LNCAP (cell line): Measurements from ENCODE around the gene WDR19.

Source experiments
- TF ChIP-seq, protein P1 (sequence below): fragments of 450-650 bp; IDR thresholded peaks from 2 replicates; pipeline ENCODE4 v1.5.1; 2017; ENCODE audit warnings: mild to moderate bottlenecking

The WDR19 gene

DNA sequence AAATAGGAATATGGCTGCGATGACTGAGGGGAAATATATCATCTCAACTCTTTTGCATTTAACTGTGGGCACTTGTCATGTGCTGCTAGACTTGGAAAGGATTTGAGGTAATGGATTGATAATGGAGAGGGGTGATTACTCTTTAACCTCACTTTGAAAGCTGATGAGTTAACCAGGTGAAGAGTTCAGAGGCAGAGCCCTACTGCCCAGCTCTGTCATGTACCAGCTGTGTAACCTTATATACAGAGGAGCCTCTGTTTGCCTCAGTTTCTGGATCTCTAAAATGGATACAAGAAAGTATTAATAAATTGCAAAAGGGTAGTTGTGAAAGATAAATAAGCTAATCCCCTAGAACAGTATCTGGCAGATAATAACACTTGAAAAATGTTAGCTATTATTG lies 51.5 kb downstream of the WDR19 start:
- TF ChIP-seq, protein P1, sequence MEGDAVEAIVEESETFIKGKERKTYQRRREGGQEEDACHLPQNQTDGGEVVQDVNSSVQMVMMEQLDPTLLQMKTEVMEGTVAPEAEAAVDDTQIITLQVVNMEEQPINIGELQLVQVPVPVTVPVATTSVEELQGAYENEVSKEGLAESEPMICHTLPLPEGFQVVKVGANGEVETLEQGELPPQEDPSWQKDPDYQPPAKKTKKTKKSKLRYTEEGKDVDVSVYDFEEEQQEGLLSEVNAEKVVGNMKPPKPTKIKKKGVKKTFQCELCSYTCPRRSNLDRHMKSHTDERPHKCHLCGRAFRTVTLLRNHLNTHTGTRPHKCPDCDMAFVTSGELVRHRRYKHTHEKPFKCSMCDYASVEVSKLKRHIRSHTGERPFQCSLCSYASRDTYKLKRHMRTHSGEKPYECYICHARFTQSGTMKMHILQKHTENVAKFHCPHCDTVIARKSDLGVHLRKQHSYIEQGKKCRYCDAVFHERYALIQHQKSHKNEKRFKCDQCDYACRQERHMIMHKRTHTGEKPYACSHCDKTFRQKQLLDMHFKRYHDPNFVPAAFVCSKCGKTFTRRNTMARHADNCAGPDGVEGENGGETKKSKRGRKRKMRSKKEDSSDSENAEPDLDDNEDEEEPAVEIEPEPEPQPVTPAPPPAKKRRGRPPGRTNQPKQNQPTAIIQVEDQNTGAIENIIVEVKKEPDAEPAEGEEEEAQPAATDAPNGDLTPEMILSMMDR = no peak

DNA sequence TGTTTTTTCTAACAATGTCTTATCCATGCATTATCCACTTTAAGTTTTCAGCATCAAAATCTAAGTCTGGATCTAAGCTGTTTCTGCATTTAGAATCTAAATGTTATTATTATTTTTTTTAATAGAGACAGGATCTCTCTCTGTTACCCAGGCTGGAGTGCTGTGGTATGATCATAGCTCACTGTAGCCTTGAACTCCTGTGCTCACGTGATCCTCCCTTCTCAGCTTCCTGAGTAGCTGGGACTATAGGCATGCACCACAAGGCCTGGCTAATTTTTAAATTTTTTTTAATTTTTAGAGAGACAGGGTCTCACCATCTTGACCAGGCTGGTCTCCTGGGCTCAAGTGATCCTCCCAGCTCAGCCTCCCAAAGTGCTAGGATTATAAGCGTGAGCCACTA lies 52.7 kb downstream of the WDR19 start:
- TF ChIP-seq, protein P1 = no peak

DNA sequence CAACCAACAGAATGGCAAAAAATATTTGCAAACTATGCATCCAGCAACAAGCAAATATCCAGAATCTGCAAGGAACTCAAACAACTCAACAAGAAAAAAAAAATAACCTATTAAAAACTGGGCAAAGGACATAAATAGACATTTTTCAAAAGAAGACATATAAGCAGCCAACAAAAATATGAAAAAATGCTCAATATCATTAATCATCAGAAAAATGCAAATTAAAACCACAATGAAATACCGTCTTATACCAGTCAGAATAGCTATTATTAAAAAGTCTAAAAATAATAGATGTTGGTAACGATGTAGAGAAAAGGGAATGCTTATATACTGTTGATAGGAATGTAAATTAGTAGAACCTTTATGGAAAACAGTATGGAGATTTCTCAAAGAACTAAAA lies 53.4 kb downstream of the WDR19 start:
- TF ChIP-seq, protein P1 = no peak

DNA sequence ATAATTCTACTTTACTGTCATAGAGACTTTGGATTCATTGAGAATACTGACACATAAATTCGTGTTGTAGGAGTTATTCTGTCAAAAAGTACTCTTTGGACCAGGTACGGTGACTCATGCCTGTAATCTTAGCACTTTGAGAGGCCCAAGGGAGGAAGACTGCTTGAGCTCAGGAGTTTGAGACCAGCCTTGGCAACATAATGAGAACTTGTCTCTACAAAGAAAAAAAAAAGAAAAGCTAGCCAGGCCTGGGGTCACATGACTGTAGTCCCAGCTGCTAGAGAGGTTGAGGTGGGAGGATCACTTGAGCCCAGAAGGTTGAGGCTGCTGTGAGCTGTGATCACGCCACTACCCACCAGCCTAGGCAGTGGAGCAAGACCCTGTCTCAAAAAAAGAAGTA lies 54.9 kb downstream of the WDR19 start:
- TF ChIP-seq, protein P1 = no peak

DNA sequence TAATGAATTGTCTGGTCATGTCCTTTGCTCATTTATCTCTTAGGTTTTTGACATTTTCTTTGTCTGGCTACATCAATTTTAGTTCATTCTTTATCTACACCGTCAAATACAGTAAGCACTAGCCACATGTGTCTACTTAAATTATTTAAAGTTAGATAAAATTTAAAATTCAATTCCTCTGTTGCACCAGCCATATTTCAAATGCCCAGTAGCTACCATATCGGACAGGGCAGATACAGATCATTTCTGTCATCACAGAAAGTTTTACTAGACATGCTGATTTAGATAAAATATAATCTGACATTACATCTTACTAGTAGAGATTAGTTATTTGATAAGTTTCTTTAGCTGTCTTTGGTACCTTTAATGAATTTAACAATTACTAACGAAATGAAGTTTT lies 61.1 kb downstream of the WDR19 start:
- TF ChIP-seq, protein P1 = no peak

GRCh38 chr4:39255266-39255665 lies 72.9 kb downstream of the WDR19 start:
- TF ChIP-seq, protein P1 = no peak

GRCh38 chr4:39255871-39256270 lies 73.5 kb downstream of the WDR19 start:
- TF ChIP-seq, protein P1 = no peak

DNA sequence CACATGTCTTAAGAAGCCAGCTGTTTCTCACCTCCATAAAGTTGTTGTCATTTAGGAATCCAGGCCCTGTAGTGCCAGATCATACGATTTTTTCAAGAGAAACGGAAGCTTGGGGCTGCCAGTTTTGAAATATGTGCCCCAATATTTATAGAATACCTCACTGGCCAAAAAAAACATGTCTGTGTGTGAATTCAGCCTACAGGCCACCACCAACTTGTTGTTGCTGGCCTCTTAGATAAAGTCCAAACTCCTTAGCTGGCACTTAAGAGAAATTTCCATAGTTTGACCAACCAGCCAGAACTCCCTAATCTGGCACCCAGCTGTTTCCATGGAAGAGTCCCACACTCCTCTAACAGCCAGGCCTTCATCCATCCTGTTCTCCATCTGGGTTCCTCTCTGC lies 74.1 kb downstream of the WDR19 start:
- TF ChIP-seq, protein P1 = no peak
